ENCODE results near the gene ENTREP1.
A peak's percentile ranks its signal among the peaks of the same experiment; 100 is the strongest.

The ENTREP1 gene

GRCh38 chr9:69322256-69322655, 2.8 kb upstream of the ENTREP1 start:
- DNase-seq, result no peak

GRCh38 chr9:69323861-69324260, 1.2 kb upstream of the ENTREP1 start:
- no peak for DNase-seq

DNA sequence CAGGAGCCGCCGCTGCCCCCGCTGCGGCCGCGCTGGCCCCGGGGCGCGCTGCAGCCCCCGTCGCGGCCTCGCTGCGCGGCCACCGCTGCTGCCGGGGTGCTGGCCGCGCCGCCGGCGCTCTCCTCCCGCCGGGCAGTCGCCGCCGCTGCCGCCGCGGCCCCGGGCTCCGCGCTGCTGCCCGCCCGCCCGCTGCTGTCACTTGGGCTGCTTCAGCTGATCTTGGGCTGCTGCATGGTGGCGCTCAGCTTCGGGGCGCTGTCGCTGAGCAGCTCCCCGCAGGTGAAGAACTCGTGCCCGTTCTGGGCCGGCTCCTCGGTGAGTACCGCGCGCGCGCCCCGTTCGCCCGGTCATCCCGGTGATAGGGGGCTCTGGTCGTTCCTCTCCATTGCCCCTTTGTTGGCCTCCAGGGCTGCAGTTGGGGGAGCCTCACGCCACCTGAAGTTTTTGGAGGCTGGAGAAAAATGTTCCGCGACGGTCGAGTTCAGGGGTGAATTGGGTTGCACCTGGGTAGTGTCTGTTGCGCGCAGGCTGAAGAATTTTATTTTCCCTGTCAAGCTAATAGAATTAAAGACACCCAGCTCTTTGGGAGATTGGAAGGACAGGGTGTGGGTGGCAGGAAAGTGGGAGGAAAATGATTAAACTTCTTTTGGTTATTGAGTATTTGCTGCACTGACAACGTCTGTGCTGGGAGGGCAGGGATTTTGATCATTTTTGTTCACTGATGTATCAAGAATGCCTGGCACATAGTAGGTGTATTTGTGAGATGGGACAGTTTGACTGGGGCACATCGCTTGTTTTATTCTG, 596 bp downstream of the ENTREP1 start:
- peak in 1 of 5 experiments; percentile 25 for DNase-seq

DNA sequence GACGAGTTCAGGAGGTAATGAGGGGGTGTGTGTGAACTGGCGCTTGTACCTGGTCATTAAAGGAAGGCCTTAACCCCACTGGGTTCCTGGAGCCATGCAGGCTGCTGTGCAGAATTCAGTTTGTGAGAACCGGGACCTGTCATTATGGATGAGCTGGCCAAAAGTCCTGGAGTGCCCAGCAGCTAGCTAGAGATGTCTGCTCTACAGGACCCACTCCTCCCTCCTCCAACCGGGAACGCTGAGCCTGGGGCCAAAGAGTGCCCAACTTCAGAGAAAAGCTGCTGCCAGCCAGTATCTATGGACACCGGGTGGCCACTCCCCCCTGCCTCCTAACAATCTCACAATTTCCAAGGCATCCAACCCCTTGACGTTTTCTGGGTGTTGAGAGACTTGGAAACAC, 1.2 kb downstream of the ENTREP1 start:
- no peak for DNase-seq

GRCh38 chr9:69330580-69330979, 5.6 kb downstream of the ENTREP1 start:
- DNase-seq, result no peak

DNA sequence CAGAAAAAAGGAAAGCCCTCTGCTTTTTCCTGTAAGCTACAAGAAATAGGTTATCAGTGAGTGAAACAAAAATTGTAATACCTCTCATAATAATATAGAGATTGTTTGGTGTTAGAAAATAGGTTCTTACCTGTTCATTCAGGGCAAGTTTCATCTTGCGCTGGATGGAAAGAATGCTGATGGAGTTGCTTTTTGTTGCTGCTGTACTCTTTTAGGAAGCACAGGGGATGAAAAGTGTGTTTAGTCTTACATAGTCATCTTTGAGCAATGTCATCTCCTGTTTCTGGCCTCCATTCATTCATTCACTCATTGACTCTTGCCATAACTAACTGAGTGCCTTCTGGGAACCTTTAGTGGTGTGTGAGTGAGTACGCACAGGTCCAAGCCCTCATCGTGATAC, 6.4 kb downstream of the ENTREP1 start:
- DNase-seq, result no peak

DNA sequence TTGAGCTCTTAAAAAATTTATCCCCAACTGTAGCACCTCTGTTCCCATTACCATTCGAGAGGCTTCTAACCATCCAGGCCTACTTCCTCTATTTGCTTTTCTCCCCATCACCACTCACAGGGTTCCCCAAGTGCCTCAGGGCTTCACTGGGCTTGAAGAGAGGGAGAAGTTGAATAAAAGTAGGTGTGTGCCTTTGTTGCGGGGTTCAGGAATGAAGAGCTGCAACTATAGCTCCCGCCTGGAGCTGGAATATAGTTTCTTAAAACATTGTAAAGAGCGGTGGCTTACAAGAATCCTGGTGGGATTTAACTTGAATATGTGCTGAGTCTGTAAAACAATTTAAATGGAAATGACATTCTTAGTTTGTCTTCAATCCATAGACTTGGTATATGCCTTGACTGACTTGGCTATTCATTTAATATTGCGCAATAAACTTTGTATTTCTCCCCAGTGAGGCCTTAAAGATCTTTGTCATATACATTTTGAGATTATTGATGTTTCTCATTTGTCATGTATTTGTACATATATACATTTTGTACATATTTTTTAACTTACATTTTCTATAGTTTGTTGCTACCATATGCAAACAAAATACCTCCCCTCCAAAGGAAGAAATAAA, 7.2 kb downstream of the ENTREP1 start:
- no peak for DNase-seq

GRCh38 chr9:69333716-69334115, 8.7 kb downstream of the ENTREP1 start:
- no peak for DNase-seq

DNA sequence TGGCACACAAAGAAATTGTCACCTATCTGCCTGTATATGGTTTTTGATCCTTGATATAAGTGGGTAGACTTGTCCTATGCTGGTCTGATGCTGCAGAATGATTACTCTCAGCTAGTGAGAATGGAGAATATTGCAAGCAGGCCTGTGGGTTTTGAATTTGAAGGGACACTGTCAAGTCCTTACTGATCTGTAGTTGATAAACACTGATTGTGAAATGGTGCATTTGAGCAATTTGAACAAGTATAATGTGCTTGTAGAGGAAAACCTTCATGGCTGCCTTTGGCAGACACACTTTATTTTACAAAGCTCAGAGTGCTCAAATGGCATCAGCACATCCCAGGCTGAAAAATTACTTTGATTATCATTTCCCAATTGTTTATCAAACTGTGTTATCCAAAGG, 9.3 kb downstream of the ENTREP1 start:
- no peak for DNase-seq

- no peak for DNase-seq
Observed at GRCh38 chr9:69339620-69340019, 14.6 kb downstream of the ENTREP1 start.

GRCh38 chr9:69340631-69341030, 15.6 kb downstream of the ENTREP1 start:
- DNase-seq, result no peak

DNA sequence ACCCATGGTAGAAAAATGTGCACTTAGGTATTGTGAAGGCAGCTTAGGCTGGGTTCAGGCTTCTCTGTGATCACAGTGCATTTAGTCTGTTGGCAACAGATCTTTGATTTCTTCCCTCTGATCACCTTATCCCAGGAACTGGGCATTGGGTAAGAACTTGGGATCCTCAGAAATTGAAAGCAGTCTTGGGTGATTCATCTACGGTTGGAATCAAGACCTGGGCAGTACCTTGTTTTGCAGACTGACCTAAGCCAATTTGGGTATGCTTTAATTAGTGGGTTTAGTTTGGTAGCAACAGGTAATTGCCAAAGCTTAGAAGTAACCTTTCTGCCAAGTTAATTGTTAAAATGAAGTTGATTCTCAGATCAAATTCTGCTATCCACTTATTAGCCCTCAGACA, 17.8 kb downstream of the ENTREP1 start:
- no peak for DNase-seq

DNA sequence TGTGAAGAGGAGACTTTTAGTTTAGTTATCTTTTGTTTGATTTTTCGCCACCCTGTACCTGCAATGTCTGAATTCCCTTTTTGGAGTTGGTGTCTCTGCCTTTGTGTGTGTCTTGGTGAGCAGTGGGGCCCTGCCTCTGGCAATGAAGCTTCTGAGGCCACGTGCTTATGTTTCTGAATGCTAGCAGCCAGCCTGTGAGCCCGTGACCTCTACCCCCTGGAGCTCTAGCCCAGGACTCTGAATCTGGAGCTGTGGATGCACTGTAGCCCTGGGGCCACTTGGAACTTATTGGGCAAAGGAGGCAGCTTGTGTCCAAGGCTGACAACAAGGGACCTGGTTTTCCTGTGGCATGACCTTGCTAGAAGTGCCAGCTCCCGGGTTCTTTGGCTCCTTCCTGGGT, 19.4 kb downstream of the ENTREP1 start:
- no peak for DNase-seq

DNA sequence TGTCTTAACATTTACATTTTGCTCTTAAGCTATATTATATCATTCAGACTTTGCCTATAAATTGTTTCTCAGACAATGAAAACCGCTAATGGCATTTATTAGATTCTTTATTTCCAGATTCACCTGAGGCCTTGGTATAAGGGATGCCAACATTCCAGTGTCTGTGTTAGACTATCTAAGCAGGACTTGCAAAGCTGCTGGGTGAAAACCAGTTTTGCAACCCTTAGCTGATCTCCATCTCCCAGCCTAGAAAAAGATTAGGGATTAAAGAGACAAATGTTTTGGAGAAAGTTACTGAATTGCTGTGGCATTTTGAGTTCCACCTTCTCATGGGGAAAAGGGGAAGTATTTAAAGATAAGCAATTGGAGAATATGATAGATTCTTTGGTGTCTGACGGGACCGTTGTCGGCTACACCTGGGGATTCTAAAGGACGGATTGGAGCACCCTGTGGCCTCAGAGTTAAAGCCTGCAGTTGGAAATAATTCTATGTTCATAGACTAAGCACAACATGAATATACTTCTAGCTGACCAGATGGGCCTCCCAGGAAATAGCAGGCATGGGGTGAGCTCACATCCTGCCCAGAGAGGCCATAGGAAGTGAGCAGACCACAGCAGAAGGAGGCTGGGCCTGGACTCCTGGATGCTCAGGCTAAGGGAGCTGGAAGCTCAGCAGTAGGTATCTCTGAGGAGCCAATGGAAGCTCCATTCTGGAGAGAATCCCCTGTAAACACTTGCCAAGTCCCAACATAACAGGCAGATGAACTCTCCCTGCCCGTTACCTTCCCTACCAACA, 21.8 kb downstream of the ENTREP1 start:
- no peak for DNase-seq

- no peak for DNase-seq
Observed at GRCh38 chr9:69347607-69348006, 22.6 kb downstream of the ENTREP1 start.

- no peak for DNase-seq
Observed at GRCh38 chr9:69351227-69351626, 26.2 kb downstream of the ENTREP1 start.

- no peak for DNase-seq
Observed at GRCh38 chr9:69355232-69355631, 30.2 kb downstream of the ENTREP1 start.

DNA sequence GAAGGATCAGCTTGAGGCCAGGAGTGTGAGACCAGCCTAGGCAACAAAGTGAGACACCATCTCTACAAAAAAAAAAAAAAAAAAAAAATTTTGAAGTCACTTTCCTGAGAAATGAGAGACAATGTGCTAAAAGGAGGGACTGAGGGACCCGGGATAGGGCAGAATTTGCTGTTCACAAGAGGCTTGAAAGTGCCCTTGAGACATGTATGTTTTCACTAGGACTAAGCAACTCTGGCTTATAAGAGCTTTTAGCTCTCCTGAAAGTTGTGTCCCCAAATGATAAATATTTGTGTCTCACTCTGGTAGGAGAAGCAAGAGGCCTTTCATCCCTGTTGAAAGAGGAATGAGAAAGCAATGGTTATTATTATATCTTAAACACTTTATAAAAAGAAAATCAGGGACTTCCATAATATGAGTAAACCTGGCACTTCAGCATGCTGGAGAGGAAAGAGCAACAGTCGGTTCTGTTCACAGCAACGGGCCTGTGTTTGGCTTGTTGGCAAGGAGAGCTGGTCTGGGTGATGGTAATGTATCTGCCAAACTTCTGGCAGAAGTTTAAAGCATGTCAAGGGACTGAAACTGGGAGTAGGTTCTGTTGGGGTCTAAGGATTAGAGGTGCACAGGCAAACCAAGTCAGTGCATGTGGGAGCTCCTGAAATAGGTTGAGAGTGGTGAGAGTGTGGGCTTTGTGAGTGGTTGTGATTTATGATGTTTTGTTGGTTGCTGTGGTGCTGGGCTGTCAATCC, 32.2 kb downstream of the ENTREP1 start:
- no peak for DNase-seq

DNA sequence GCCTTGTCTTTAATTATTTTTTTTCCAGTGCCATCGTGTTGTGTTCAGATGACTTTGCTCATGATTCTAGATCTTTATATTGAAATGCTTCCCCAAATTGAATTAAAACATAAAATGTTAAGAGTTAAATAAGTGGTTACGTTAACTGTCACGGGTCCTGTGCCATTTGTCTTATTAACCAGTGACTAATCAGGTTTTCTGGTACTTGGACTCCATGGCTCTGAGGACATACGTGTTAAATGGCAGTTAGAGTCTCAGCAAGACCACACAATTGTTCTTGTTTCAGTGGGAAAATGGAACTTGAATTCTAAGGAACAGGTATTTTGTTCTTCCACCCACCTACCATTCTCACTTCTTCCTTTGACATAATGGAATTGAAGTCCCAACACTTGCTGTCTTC, 32.8 kb downstream of the ENTREP1 start:
- DNase-seq, result no peak

GRCh38 chr9:69363191-69363590, 38.2 kb downstream of the ENTREP1 start:
- DNase-seq, result no peak

- no peak for DNase-seq
Observed at GRCh38 chr9:69364510-69365150, 39.6 kb downstream of the ENTREP1 start.

DNA sequence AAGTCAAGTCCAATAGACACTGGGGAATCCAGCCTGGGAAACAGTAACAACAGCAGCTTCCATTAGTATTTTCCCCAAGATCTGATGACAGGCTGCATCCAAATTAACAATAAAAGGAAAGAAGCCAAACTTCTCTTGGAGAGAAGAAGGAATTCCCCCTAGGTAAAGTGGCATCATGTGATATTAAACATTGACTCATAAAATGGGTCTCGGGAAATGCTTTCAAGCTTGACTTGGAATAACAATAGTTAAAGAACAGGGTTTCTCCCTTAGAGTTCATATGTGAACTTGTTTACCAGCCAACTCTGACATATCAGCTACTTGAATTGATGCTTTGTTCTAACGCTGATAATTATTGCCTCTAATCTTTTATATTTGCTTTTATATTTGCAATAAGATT, 45.4 kb downstream of the ENTREP1 start:
- DNase-seq, result no peak

GRCh38 chr9:69371001-69371400, 46.0 kb downstream of the ENTREP1 start:
- no peak for DNase-seq

All from T-helper 2 cell (primary cell).